H1 (cell line): ENCODE results near the gene APELA. TPM values are rescaled to one million over a fixed set of nuclear protein-coding genes. Genes with fewer than 3 reads are reported as not detected.
"Not testable (repeated sequence)": the region's sequence is repeated elsewhere in the genome, so short reads cannot be mapped to it uniquely, and the experiment has no call there.

Experiments used
- CTCF ChIA-PET: fragments of 300-600 bp; sonication (Branson Sonifier 250); formaldehyde crosslinking; loops from one replicate; lab custom pipeline; 2021; ENCODE audit not compliant: partially characterized antibody; lab: Charles Lee
- POLR2A ChIA-PET: fragments of 300-600 bp; sonication (Branson Sonifier 250); formaldehyde crosslinking; loops from one replicate; lab custom pipeline; 2021; ENCODE audit warnings: inconsistent platforms; ENCODE audit not compliant: partially characterized antibody; lab: Charles Lee
- DNase-seq, 2 experiments: peaks; one replicate each; pipeline versions ENCODE4 v3.0.0 to v3.0.0-alpha.2; 2010 to 2022; ENCODE audit warnings: low spot score in 2 of 2, low read depth in 1 of 2, mixed read lengths in 1 of 2
- FAIRE-seq: peaks from 2 replicates; lab custom pipeline; 2011; peaks lifted over from hg19 to GRCh38; lab: Jason Lieb, UNC
- H2AFZ ChIP-seq: 2 replicates; pipeline ENCODE4 v1.8.1; 2012; ENCODE audit warnings: low read length, inconsistent platforms
- H2AK5ac ChIP-seq: 2 replicates; pipeline ENCODE4 v1.6.1; 2013; ENCODE audit warnings: low read depth, low read length
- H2BK120ac ChIP-seq: replicated peaks from 2 replicates; pipeline ENCODE3; 2013; ENCODE audit warnings: low read depth, low read length, inconsistent platforms
- H2BK12ac ChIP-seq: 2 replicates; pipeline ENCODE4 v1.6.1; 2013; ENCODE audit warnings: low read depth, low read length
- H2BK15ac ChIP-seq: 2 replicates; pipeline ENCODE4 v1.6.1; 2013; ENCODE audit warnings: low read length
- H2BK20ac ChIP-seq: 2 replicates; pipeline ENCODE4 v1.6.1; 2013; ENCODE audit warnings: low read length
- H2BK5ac ChIP-seq: 2 replicates; pipeline ENCODE4 v1.6.1; 2013; ENCODE audit warnings: low read depth, low read length
- H3K14ac ChIP-seq: 2 replicates; pipeline ENCODE4 v1.6.1; 2013; ENCODE audit warnings: inconsistent platforms; ENCODE audit not compliant: insufficient read length
- H3K18ac ChIP-seq: 2 replicates; pipeline ENCODE4 v1.6.1; 2013; ENCODE audit warnings: low read length; ENCODE audit errors: extremely low read depth
- H3K23ac ChIP-seq: 2 replicates; pipeline ENCODE4 v1.6.1; 2013; ENCODE audit warnings: inconsistent platforms; ENCODE audit not compliant: insufficient read length
- H3K23me2 ChIP-seq: 2 replicates; pipeline ENCODE4 v1.6.1; 2013; ENCODE audit warnings: low read depth, low read length
- H3K27ac ChIP-seq: 2 replicates; pipeline ENCODE4 v1.6.1; 2011; ENCODE audit warnings: low read depth, low read length, inconsistent platforms
- H3K27me3 ChIP-seq, 4 experiments: replicated peaks in 1 of 4; 1 replicate in 1 of 4; 2 replicates in 3 of 4; pipeline versions ENCODE4 v1.6.1 to v1.8.1; 2011 to 2013; ENCODE audit warnings: low read length in 3 of 4, mild to moderate bottlenecking in 3 of 4, inconsistent platforms in 2 of 4, mixed read lengths in 2 of 4, moderate library complexity in 1 of 4; ENCODE audit not compliant: control insufficient read depth in 3 of 4, insufficient read depth in 3 of 4; ENCODE audit errors: extremely low read depth in 1 of 4
- H3K36me3 ChIP-seq, 4 experiments: 2 replicates each; pipeline versions ENCODE4 v1.6.1 to v1.8.1; 2011 to 2013; ENCODE audit warnings: mild to moderate bottlenecking in 4 of 4, low read length in 3 of 4, moderate library complexity in 2 of 4, control low read depth in 1 of 4, inconsistent platforms in 1 of 4; ENCODE audit not compliant: insufficient read depth in 4 of 4, control insufficient read depth in 2 of 4
- H3K4ac ChIP-seq: replicated peaks from 2 replicates; pipeline ENCODE3; 2013; ENCODE audit warnings: low read length, low read depth, mixed read lengths, inconsistent platforms; ENCODE audit not compliant: insufficient read length
- H3K4me1 ChIP-seq, 4 experiments: replicated peaks in 1 of 4; 1 replicate in 1 of 4; 2 replicates in 3 of 4; pipeline versions ENCODE4 v1.6.1 to v1.8.1; 2011 to 2013; ENCODE audit warnings: low read length in 3 of 4, inconsistent platforms in 2 of 4, mixed read lengths in 1 of 4; ENCODE audit not compliant: insufficient read depth in 4 of 4, control insufficient read depth in 3 of 4
- H3K4me2 ChIP-seq, 2 experiments: 2 replicates each; pipeline versions ENCODE4 v1.6.1 to v1.8.1; 2011 to 2013; ENCODE audit warnings: low read depth in 2 of 2, low read length in 2 of 2, control low read depth in 1 of 2, inconsistent platforms in 1 of 2, mild to moderate bottlenecking in 1 of 2; ENCODE audit not compliant: insufficient read depth in 1 of 2
- H3K4me3 ChIP-seq, 4 experiments: fragments of 200-600, 300-600 bp in 1 of 4; sonication (generic), shearing (Covaris generic), sonication (Bioruptor Twin) in 1 of 4; 2 replicates each; pipeline versions ENCODE4 v1.5.1 to v1.8.1; 2011 to 2016; ENCODE audit warnings: low read length in 4 of 4, low read depth in 3 of 4, control low read depth in 2 of 4, inconsistent platforms in 2 of 4, mild to moderate bottlenecking in 2 of 4, mixed read lengths in 1 of 4, moderate library complexity in 1 of 4; ENCODE audit not compliant: insufficient read depth in 2 of 4; ENCODE audit errors: extremely low read depth in 1 of 4
- H3K56ac ChIP-seq: replicated peaks from 2 replicates; pipeline ENCODE3; 2013; ENCODE audit warnings: low read depth, mild to moderate bottlenecking, mixed read lengths, low read length, inconsistent platforms; ENCODE audit not compliant: insufficient read length
- H3K79me1 ChIP-seq: 2 replicates; pipeline ENCODE4 v1.6.1; 2013; ENCODE audit warnings: low read depth, low read length, control low read depth
- H3K79me2 ChIP-seq, 2 experiments: 2 replicates each; pipeline versions ENCODE4 v1.6.1 to v1.8.1; 2012 to 2013; ENCODE audit warnings: low read length in 2 of 2, mild to moderate bottlenecking in 2 of 2, inconsistent platforms in 1 of 2; ENCODE audit not compliant: insufficient read depth in 2 of 2, control insufficient read depth in 1 of 2
- H3K9ac ChIP-seq, 4 experiments: replicated peaks in 1 of 4; 1 replicate in 1 of 4; 2 replicates in 3 of 4; pipeline versions ENCODE4 v1.6.1 to v1.8.1; 2011 to 2013; ENCODE audit warnings: low read depth in 3 of 4, low read length in 3 of 4, control low read depth in 2 of 4, mild to moderate bottlenecking in 2 of 4, moderate library complexity in 2 of 4, inconsistent platforms in 1 of 4; ENCODE audit errors: extremely low read depth in 1 of 4
- H3K9me3 ChIP-seq, 2 experiments: 2 replicates each; pipeline versions ENCODE4 v1.6.1 to v1.8.1; 2012 to 2013; ENCODE audit warnings: mild to moderate bottlenecking in 2 of 2, moderate library complexity in 2 of 2, control low read depth in 1 of 2, inconsistent platforms in 1 of 2, low read depth in 1 of 2, low read length in 1 of 2, mixed read lengths in 1 of 2; ENCODE audit not compliant: insufficient read depth in 2 of 2
- H4K20me1 ChIP-seq, 2 experiments: replicated peaks in 1 of 2; 2 replicates each; pipeline versions ENCODE3 to v1.8.1; 2011 to 2013; ENCODE audit warnings: inconsistent platforms in 2 of 2, low read length in 2 of 2, mild to moderate bottlenecking in 1 of 2; ENCODE audit not compliant: insufficient read depth in 2 of 2, control insufficient read depth in 1 of 2
- H4K5ac ChIP-seq: 2 replicates; pipeline ENCODE4 v1.6.1; 2013; ENCODE audit warnings: low read length, low read depth, mixed read lengths, inconsistent platforms; ENCODE audit not compliant: insufficient read length
- H4K8ac ChIP-seq: 2 replicates; pipeline ENCODE4 v1.8.0; 2013; ENCODE audit warnings: mild to moderate bottlenecking, moderate library complexity, low read length, inconsistent platforms; ENCODE audit not compliant: insufficient read depth; ENCODE audit errors: extremely low read depth
- H4K91ac ChIP-seq: replicated peaks from 2 replicates; pipeline ENCODE3; 2013; ENCODE audit warnings: low read length, mixed read lengths, inconsistent platforms; ENCODE audit not compliant: insufficient read length
- RAD21 ChIP-seq, 2 experiments: IDR thresholded peaks in 1 of 2; conservative IDR thresholded peaks in 1 of 2; 2 replicates each; pipeline ENCODE4 v1.6.1; 2011; ENCODE audit warnings: low read depth in 2 of 2, low read length in 2 of 2, improper control_type of control experiment in 1 of 2, inconsistent platforms in 1 of 2, mild to moderate bottlenecking in 1 of 2, moderate library complexity in 1 of 2
- WGBS, 2 experiments: shearing (Covaris generic) in 1 of 2; methylation state at CpG; one replicate each; pipeline versions ENCODE4 v1.1.6 to v1.1.7; 2013 to 2015; ENCODE audit warnings: low lambda C conversion rate in 2 of 2, mixed read lengths in 2 of 2, inconsistent platforms in 1 of 2, low coverage in 1 of 2, missing lambda C conversion rate in 1 of 2; ENCODE audit not compliant: insufficient replicate concordance in 2 of 2, insufficient coverage in 1 of 2, insufficient read length in 1 of 2; ENCODE audit errors: extremely low coverage in 1 of 2, missing lambda C conversion rate in 1 of 2; 5-methylcytosine and 5-hydroxymethylcytosine counted together
- polyA plus RNA-seq, 7 experiments: library from polyadenylated mRNA; depleted of rRNA in 3 of 7; stranded (reverse) in 5 of 7; unstranded in 2 of 7; fragments of >200 nt in 5 of 7; fragments of 200-250 nt in 2 of 7; gene quantifications; 1 replicate in 5 of 7; 2 replicates in 1 of 7; 4 replicates in 1 of 7; pipeline versions ENCODE4 v1.2.1 to v1.2.3, GENCODE V29; 2011 to 2013; ENCODE audit warnings: missing spikeins in 2 of 7, mixed read lengths in 2 of 7
- total RNA-seq: library from RNA; stranded (reverse); fragmentation: NEBNext Ultra II Directional; extraction: Animal tissue kit (Norgen Biotek cat#: 25700); gene quantifications from 2 replicates; pipeline ENCODE4 v1.2.1, GENCODE V29; 2021
- TF ChIP-seq, protein P1 (sequence below), 3 experiments: IDR thresholded peaks; 1 replicate in 2 of 3; 2 replicates in 1 of 3; pipeline versions ENCODE4 v1.5.1 to v1.6.1; 2011; ENCODE audit warnings: low read length in 3 of 3, mild to moderate bottlenecking in 3 of 3, inconsistent platforms in 2 of 3, low read depth in 1 of 3, moderate library complexity in 1 of 3; ENCODE audit not compliant: insufficient read depth in 1 of 3; ENCODE audit errors: control extremely low read depth in 1 of 3

The APELA gene
- total and polyA plus RNA-seq, 2 of the 8 experiments (the other 6 are each of a cell fraction or from before 2014, with no cell fraction given), result 60.2 to 81.8 TPM

DNA sequence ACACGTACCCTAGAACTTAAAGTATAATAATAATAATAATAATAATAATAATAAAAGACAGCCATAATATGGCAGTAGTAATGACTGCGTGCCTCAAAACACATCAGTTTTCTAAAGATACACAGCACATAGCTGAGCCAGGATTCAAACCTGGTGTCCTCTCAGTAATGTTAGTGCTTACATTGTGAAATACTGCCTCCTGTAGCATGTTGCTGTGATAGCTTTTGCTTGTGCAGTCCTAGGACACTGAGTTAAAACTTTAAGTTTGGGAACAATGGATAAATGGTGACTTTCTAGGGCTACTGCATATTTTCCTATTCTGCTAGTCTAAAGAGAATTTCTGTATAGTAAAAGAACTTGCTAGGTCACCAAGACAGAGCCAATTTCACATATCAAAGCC is 36.5 kb downstream of the APELA start:
- not testable (repeated sequence) for H3K9me3 ChIP-seq, H2BK5ac ChIP-seq, H3K23ac ChIP-seq, H3K36me3 ChIP-seq, H3K4ac ChIP-seq, H4K5ac ChIP-seq, H3K27ac ChIP-seq, H3K4me1 ChIP-seq, H2AFZ ChIP-seq, H3K4me2 ChIP-seq, H2BK20ac ChIP-seq, H2BK120ac ChIP-seq, H4K8ac ChIP-seq, H3K27me3 ChIP-seq, H3K18ac ChIP-seq, H3K23me2 ChIP-seq, H3K9ac ChIP-seq, H3K4me3 ChIP-seq, H4K20me1 ChIP-seq, H3K56ac ChIP-seq, H3K79me2 ChIP-seq, H2BK12ac ChIP-seq, H3K79me1 ChIP-seq, H2BK15ac ChIP-seq, H4K91ac ChIP-seq, H3K14ac ChIP-seq, DNase-seq, H2AK5ac ChIP-seq
- CTCF ChIA-PET, result interaction anchor here (0.8 to 4.5 kb wide), 20 partner anchors 9 to 215 kb away, joined by 3 to 48 read pairs (median 4); no protein-coding TSS in a partner anchor
- TF ChIP-seq RAD21 (IDR thresholded peaks at IDR 0.05 in 1 of 2, conservative IDR thresholded peaks at IDR 0.05 in 1 of 2; ENCODE audit: low read depth in 2 of 2, low read length in 2 of 2), result peak; percentile 72 to 77
- TF ChIP-seq, protein P1, sequence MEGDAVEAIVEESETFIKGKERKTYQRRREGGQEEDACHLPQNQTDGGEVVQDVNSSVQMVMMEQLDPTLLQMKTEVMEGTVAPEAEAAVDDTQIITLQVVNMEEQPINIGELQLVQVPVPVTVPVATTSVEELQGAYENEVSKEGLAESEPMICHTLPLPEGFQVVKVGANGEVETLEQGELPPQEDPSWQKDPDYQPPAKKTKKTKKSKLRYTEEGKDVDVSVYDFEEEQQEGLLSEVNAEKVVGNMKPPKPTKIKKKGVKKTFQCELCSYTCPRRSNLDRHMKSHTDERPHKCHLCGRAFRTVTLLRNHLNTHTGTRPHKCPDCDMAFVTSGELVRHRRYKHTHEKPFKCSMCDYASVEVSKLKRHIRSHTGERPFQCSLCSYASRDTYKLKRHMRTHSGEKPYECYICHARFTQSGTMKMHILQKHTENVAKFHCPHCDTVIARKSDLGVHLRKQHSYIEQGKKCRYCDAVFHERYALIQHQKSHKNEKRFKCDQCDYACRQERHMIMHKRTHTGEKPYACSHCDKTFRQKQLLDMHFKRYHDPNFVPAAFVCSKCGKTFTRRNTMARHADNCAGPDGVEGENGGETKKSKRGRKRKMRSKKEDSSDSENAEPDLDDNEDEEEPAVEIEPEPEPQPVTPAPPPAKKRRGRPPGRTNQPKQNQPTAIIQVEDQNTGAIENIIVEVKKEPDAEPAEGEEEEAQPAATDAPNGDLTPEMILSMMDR (IDR thresholded peaks at IDR 0.05; ENCODE audit: control extremely low read depth in 1 of 3, insufficient read depth in 1 of 3, low read depth in 1 of 3, low read length in 3 of 3), result peak in 2 of 3 experiments; percentile 63 to 65; a peak in 3 of 4 replicates
- peak; percentile 98 for FAIRE-seq
- whole genome bisulfite sequencing, 2 experiments, result 84% methylated on average over 2 of the region's 2 CpGs; no CpG with 5 or more reads in 1 of the 2 experiments
- POLR2A ChIA-PET, result interaction anchor here (0.6 to 2.2 kb wide), 4 partner anchors 13 to 25 kb away, joined by 4 to 6 read pairs (median 4); no protein-coding TSS in a partner anchor
